GM19452 (cell line): Measurements from ENCODE around the gene ZNF202.
"Not testable (repeated sequence)": the region's sequence is repeated elsewhere in the genome, so short reads cannot be mapped to it uniquely, and the experiment has no call there.

Experiments used
- ATAC-seq: cut with Tn5 transposase; IDR thresholded peaks from one replicate; pipeline ENCODE4 v1.9.1; 2021; ENCODE audit not compliant: unreplicated experiment

ZNF202 gene

GRCh38 chr11:123742031-123742723 lies 717 bp upstream of the ZNF202 start:
- ATAC-seq = no peak

- ATAC-seq = peak; percentile 0
Observed at GRCh38 chr11:123740787-123741158, 687 bp downstream of the ZNF202 start.

GRCh38 chr11:123738374-123738773 lies 3.1 kb downstream of the ZNF202 start:
- ATAC-seq = no peak

GRCh38 chr11:123736769-123737168 lies 4.7 kb downstream of the ZNF202 start:
- ATAC-seq = no peak

GRCh38 chr11:123729602-123730001 lies 11.9 kb downstream of the ZNF202 start:
- no peak for ATAC-seq

GRCh38 chr11:123725995-123726655 lies 15.3 kb downstream of the ZNF202 start:
- no peak for ATAC-seq

GRCh38 chr11:123719452-123719851 lies 22.0 kb downstream of the ZNF202 start:
- ATAC-seq = no peak

GRCh38 chr11:123718469-123718868 lies 23.0 kb downstream of the ZNF202 start:
- ATAC-seq = no peak

GRCh38 chr11:123718063-123718462 lies 23.4 kb downstream of the ZNF202 start:
- no peak for ATAC-seq

- ATAC-seq = not testable (repeated sequence)
Observed at GRCh38 chr11:123712627-123713026, 28.8 kb downstream of the ZNF202 start.

GRCh38 chr11:123707606-123708205 lies 33.8 kb downstream of the ZNF202 start:
- ATAC-seq = no peak

GRCh38 chr11:123707206-123707605 lies 34.3 kb downstream of the ZNF202 start:
- ATAC-seq = no peak

- ATAC-seq = no peak
Observed at GRCh38 chr11:123704341-123704740, 37.1 kb downstream of the ZNF202 start.

- ATAC-seq = no peak
Observed at GRCh38 chr11:123702696-123703095, 38.8 kb downstream of the ZNF202 start.

- no peak for ATAC-seq
Observed at GRCh38 chr11:123702139-123702538, 39.3 kb downstream of the ZNF202 start.

- ATAC-seq = no peak
Observed at GRCh38 chr11:123700772-123701171, 40.7 kb downstream of the ZNF202 start.

GRCh38 chr11:123698546-123699127 lies 42.8 kb downstream of the ZNF202 start:
- ATAC-seq = no peak

GRCh38 chr11:123696183-123696582 lies 45.3 kb downstream of the ZNF202 start:
- ATAC-seq = no peak

GRCh38 chr11:123695231-123695630 lies 46.2 kb downstream of the ZNF202 start:
- no peak for ATAC-seq

- no peak for ATAC-seq
Observed at GRCh38 chr11:123694551-123694950, 46.9 kb downstream of the ZNF202 start.

- ATAC-seq = no peak
Observed at GRCh38 chr11:123692961-123693360, 48.5 kb downstream of the ZNF202 start.

- ATAC-seq = no peak
Observed at GRCh38 chr11:123690485-123690884, 51.0 kb downstream of the ZNF202 start.
